ENCODE measurements around the gene PADI2. TPM values are rescaled to one million over a fixed set of nuclear protein-coding genes. Genes with fewer than 3 reads are reported as not detected.

PADI2 gene
- total RNA-seq, 2 experiments from 2014 or later, result 0.06 TPM; not detected in 1

GRCh38 chr1:17110555-17110926, 8.7 kb downstream of the PADI2 start:
- no peak overlapping the region for H3K4me3 Mint-ChIP-seq
- H3K9me3 Mint-ChIP-seq, result no peaks in the 10 kb centered on the region
- no peaks in the 10 kb centered on the region for H3K4me1 Mint-ChIP-seq
- H3K36me3 Mint-ChIP-seq, result no peaks in the 10 kb centered on the region
- DNase-seq, result no peak
- H3K27me3 Mint-ChIP-seq, result peaks cover 11% of the 10 kb centered on the region
- H3K27ac Mint-ChIP-seq, result no peak overlapping the region

DNA sequence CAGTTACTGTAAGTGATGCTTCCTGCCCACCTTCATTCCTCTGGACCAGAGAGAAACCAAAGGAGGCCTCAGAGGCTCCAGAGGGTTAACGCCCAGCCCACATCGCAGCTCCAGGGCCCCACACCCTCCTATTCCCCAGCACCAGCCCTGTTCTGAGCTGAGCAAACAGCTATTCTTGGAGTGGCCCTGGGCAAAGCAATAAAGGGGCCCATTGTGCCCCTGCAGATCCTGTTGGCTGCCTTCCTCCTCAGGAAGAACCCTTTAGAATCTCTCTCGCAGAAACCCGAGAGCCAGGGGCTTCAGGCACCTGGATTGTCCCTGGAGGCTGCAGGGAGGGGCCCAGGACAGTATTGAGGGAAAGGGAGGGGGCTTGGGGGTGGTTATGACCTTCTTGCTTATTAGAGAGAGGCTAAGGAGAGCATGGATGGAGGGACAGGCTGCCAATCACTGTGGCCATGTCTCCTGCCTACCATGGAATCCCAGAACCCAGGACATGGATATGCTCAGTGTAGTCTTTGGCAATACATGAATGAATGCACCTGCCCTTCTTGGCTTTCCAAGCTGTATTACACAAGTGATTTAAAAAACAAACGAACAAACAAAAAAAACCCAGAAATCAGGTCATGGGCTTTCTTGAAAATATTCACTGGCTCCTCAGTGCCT, 9.2 kb downstream of the PADI2 start:
- DNase-seq, result no peak
- Mint-ChIP-seq H3K9me3 (no peaks in the 10 kb centered on the region), H3K27me3 (peaks cover 11% of the 10 kb centered on the region), H3K4me1 (no peaks in the 10 kb centered on the region), H3K4me3 (no peak overlapping the region), H3K36me3 (no peaks in the 10 kb centered on the region), H3K27ac (no peak overlapping the region)

DNA sequence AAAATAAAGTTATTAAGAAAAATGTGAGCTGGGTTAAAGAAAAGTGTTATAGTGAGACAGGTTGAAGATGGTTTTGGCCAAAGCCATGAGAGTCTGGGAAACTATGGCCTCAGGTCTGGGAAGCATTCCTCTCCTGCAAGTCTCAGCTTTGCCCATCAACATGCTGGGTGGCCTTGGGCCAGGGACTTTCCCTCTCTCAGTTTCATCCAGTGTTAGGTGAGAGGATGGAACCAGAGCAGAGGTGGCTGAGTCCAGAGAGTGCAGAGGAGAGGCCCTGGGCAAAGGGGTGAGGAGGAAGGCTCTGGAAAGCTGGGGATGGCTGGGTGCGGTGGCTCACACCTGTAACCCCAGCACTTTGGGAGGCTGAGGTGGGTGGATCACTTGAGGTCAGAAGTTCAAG, 10.5 kb downstream of the PADI2 start:
- Mint-ChIP-seq H3K4me1 (no peaks in the 10 kb centered on the region), H3K36me3 (no peaks in the 10 kb centered on the region), H3K9me3 (no peaks in the 10 kb centered on the region), H3K4me3 (no peak overlapping the region), H3K27me3 (peaks cover 3% of the 10 kb centered on the region), H3K27ac (no peak overlapping the region)
- no peak for DNase-seq

DNA sequence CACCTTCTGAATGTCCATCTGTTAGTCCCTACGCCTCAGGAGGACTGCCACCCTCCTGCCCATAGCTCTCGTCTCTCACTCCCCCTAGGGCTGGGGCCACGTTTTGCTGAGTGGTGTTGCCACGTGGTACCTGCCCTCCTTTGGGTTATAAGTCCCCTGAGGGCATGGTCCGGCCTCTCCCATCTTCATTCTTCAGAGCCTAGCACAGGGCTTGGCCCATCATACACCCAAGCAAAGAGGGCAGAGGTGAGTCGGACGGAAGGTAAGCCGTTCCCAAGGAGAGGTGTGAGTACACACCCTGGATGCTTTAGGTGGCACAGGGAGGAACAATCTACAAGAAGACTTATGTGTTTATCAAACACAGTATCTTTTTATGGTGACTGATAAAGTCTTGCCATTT, 10.9 kb downstream of the PADI2 start:
- Mint-ChIP-seq H3K27me3 (peaks cover 3% of the 10 kb centered on the region), H3K36me3 (no peaks in the 10 kb centered on the region), H3K27ac (no peak overlapping the region), H3K4me3 (no peak overlapping the region), H3K4me1 (no peaks in the 10 kb centered on the region), H3K9me3 (no peaks in the 10 kb centered on the region)
- DNase-seq, result no peak

GRCh38 chr1:17104782-17105181, 14.5 kb downstream of the PADI2 start:
- H3K9me3 Mint-ChIP-seq, result no peaks in the 10 kb centered on the region
- H3K4me1 Mint-ChIP-seq, result no peaks in the 10 kb centered on the region
- H3K36me3 Mint-ChIP-seq, result no peaks in the 10 kb centered on the region
- no peak overlapping the region for H3K4me3 Mint-ChIP-seq
- no peak for DNase-seq
- no peak overlapping the region for H3K27ac Mint-ChIP-seq
- H3K27me3 Mint-ChIP-seq, result peaks cover 3% of the 10 kb centered on the region

GRCh38 chr1:17102232-17102631, 17.0 kb downstream of the PADI2 start:
- H3K4me3 Mint-ChIP-seq, result no peak overlapping the region
- H3K27ac Mint-ChIP-seq, result no peak overlapping the region
- no peaks in the 10 kb centered on the region for H3K36me3 Mint-ChIP-seq
- DNase-seq, result no peak
- H3K4me1 Mint-ChIP-seq, result no peaks in the 10 kb centered on the region
- H3K27me3 Mint-ChIP-seq, result peaks cover 3% of the 10 kb centered on the region
- H3K9me3 Mint-ChIP-seq, result no peaks in the 10 kb centered on the region

GRCh38 chr1:17101261-17101660, 18.0 kb downstream of the PADI2 start:
- Mint-ChIP-seq H3K27me3 (no peaks in the 10 kb centered on the region), H3K36me3 (no peaks in the 10 kb centered on the region), H3K27ac (no peak overlapping the region), H3K4me3 (no peak overlapping the region), H3K9me3 (no peaks in the 10 kb centered on the region), H3K4me1 (no peaks in the 10 kb centered on the region)
- DNase-seq, result no peak

DNA sequence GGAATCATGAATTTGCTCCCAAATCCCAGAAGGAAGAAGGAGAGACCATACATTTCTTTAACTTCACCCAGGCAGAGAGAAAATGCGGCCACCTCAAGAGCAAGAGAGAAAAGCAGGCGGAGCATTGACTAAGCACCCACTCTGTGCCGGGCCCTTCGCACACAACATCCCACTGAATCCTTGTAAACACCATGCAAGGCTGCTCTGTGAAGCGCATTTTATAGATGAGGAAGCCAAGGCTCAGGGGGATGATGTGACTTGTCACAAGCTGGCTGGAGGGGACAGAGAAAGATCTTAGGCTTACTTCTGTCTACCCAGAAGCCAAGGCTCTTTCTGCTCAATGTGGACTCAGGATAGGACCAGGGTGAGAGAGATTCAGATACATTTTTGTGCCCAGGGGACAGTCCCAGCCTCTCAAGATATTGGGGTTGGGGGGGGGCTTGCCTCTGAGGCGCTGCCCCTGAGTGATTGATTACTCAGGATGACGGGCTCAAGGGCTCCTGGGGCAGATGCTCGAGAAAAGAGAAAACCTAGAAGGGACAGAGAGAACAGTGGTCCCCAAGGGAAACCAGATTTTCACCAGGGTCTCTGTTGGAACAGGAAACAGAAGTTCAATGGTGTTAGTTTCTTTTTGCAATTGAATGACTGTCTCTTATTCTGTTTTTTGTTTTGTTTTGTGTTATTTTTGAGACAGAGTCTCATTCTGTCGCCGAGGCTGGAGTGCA, 19.5 kb downstream of the PADI2 start:
- Mint-ChIP-seq H3K9me3 (no peaks in the 10 kb centered on the region), H3K27me3 (no peaks in the 10 kb centered on the region), H3K36me3 (no peaks in the 10 kb centered on the region), H3K4me1 (no peaks in the 10 kb centered on the region), H3K27ac (no peak overlapping the region), H3K4me3 (no peak overlapping the region)
- no peak for DNase-seq

DNA sequence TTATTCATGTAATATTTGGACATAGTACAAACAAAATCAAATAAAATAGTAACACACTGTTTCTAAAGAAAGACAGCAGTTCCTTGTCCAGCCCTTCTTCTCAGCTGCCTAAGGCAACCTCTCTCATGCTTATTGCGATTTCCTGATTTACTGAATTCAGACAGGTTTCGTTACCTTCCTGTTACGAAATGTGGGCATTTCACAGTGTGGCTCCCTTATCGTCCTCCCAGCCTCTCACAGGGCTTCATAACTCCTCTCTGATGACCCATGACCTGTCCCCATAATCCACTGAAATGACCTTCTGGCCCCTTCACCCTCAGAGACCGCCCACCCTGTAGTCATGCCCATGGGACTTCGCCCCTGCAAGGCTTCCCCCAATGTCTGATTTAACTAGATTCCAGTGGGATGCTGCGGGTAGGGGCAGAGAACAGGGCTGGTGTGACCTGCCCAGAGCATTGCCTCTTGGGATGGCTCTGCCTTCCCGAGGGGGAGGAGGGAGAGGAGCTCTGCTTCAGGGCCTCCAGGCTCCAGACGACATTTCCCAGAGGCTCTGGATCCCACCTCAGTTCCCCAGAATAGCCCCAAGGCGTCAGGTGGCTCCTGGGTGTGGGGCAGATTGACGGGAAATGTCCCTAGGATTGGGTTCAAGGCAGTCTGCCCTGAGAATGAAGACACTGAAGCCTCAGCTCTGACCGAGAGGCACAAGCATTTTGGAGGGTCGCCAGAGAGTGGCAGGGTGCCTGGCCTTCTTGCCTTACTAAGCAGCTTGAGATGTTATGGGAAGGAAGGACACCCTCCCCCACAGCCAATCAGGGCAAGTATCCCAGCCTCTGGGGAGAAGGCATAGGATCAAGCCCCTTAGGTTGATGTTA, 20.6 kb downstream of the PADI2 start:
- DNase-seq, result no peak
- H3K27me3 Mint-ChIP-seq, result no peaks in the 10 kb centered on the region
- H3K27ac Mint-ChIP-seq, result no peak overlapping the region
- H3K4me3 Mint-ChIP-seq, result no peak overlapping the region
- H3K4me1 Mint-ChIP-seq, result no peaks in the 10 kb centered on the region
- no peaks in the 10 kb centered on the region for H3K36me3 Mint-ChIP-seq
- H3K9me3 Mint-ChIP-seq, result no peaks in the 10 kb centered on the region

DNA sequence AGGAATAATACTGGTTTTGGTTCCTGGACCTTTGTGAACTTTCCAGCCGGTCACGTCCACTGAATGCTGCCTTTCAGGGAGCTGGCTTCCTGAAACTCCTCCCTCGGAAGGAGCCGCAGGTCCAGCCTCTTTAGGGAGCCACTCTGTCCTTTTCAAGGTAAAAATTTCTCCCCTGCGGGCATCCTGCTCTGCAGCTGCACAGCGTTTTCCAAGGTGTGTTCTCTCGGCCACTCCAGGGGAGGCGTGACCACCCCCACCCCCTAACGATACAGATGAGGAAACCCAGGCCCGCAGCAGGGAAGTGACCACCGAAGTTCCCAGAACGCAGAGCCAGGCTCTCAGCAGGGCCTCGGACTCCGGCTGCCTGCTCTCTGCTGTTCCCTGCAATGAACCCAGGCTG, 21.5 kb downstream of the PADI2 start:
- Mint-ChIP-seq H3K36me3 (no peaks in the 10 kb centered on the region), H3K27me3 (no peaks in the 10 kb centered on the region), H3K4me3 (no peak overlapping the region), H3K27ac (no peak overlapping the region), H3K9me3 (no peaks in the 10 kb centered on the region), H3K4me1 (no peaks in the 10 kb centered on the region)
- no peak for DNase-seq

- H3K4me1 Mint-ChIP-seq, result no peaks in the 10 kb centered on the region
- H3K27ac Mint-ChIP-seq, result no peak overlapping the region
- H3K4me3 Mint-ChIP-seq, result no peak overlapping the region
- no peak for DNase-seq
- no peaks in the 10 kb centered on the region for H3K9me3 Mint-ChIP-seq
- H3K27me3 Mint-ChIP-seq, result no peaks in the 10 kb centered on the region
- no peaks in the 10 kb centered on the region for H3K36me3 Mint-ChIP-seq
Observed at GRCh38 chr1:17097147-17097546, 22.1 kb downstream of the PADI2 start.

GRCh38 chr1:17096584-17096983, 22.7 kb downstream of the PADI2 start:
- H3K4me3 Mint-ChIP-seq, result no peak overlapping the region
- H3K4me1 Mint-ChIP-seq, result no peaks in the 10 kb centered on the region
- no peaks in the 10 kb centered on the region for H3K9me3 Mint-ChIP-seq
- H3K27ac Mint-ChIP-seq, result no peak overlapping the region
- H3K27me3 Mint-ChIP-seq, result no peaks in the 10 kb centered on the region
- H3K36me3 Mint-ChIP-seq, result no peaks in the 10 kb centered on the region
- DNase-seq, result no peak

GRCh38 chr1:17095141-17095540, 24.1 kb downstream of the PADI2 start:
- no peaks in the 10 kb centered on the region for H3K27me3 Mint-ChIP-seq
- no peak for DNase-seq
- no peak overlapping the region for H3K4me3 Mint-ChIP-seq

DNA sequence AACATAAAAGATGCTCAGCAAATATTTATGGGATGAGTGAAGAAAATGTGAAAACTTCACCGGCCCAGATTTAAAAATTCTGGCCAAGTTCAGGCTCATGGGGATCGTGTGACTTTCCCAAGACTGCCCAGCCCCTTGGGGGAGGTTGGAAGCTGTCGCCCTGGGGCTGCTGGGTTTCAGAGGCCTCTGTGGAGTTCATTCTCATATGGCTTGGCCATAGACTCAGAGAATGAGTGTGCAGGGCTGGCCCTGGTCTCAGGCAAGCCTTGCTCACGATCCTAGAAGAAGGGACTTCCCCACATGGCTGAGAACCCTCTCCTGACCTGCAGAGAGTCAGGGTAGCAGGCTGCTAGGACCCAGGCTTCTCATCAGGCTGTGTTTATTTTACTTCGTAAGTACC, 24.6 kb downstream of the PADI2 start:
- DNase-seq, result no peak
- no peaks in the 10 kb centered on the region for H3K9me3 Mint-ChIP-seq
- no peaks in the 10 kb centered on the region for H3K27me3 Mint-ChIP-seq
- H3K27ac Mint-ChIP-seq, result no peak overlapping the region
- H3K36me3 Mint-ChIP-seq, result no peaks in the 10 kb centered on the region
- H3K4me1 Mint-ChIP-seq, result no peaks in the 10 kb centered on the region
- no peak overlapping the region for H3K4me3 Mint-ChIP-seq

More at GRCh38 chr1:17095141-17095540, 24.1 kb downstream of the PADI2 start:
- H3K27ac Mint-ChIP-seq, result no peak overlapping the region
- no peaks in the 10 kb centered on the region for H3K4me1 Mint-ChIP-seq
- H3K36me3 Mint-ChIP-seq, result no peaks in the 10 kb centered on the region
- no peaks in the 10 kb centered on the region for H3K9me3 Mint-ChIP-seq

DNA sequence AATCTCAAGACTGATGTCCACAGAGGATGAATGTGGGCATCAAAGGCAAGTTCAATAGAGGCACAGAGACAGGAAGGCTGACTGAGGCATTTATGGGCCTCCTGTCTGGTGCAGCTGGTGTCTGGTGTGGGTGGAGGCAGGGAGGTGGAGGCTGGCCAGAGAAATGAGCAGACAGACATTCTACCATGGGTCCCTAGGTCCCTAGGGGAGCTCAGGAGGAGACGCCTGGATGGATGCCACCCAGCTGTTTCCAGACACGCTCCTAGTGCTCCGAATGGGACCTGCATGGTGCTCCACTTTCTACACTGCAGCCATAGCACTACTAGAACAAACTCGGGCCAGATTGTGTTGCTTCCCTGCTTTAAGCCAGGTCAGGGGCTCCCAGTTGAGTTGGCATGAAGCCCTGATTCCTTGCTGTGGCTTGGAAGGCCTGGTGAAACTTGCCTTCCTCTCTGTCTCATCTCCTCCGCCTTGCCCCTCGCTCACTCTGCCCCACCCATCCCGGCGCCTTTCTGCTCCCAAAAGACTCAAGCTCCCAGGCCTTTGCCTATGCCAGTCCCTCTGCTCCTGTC, 25.3 kb downstream of the PADI2 start:
- DNase-seq, result no peak
- H3K36me3 Mint-ChIP-seq, result no peaks in the 10 kb centered on the region
- H3K27ac Mint-ChIP-seq, result no peak overlapping the region
- no peak overlapping the region for H3K4me3 Mint-ChIP-seq
- H3K9me3 Mint-ChIP-seq, result no peaks in the 10 kb centered on the region
- H3K4me1 Mint-ChIP-seq, result no peaks in the 10 kb centered on the region
- H3K27me3 Mint-ChIP-seq, result no peaks in the 10 kb centered on the region
